GM23338 (cell line): ENCODE data around the gene INPP5D.

ENCODE experiments used
- CREB1 ChIP-seq: fragments of 250-450 bp; sonication (Bioruptor Pico); IDR thresholded peaks from 2 replicates; pipeline ENCODE4 v1.5.0; 2020; ENCODE audit warnings: low read depth, mild to moderate bottlenecking, moderate library complexity
- EZH2phosphoT487 ChIP-seq: fragments of 200-600 bp; sonication (generic); IDR thresholded peaks from one replicate; pipeline ENCODE4 v1.8.1; 2018; ENCODE audit warnings: antibody characterized with exemption; ENCODE audit not compliant: unreplicated experiment
- JUNB ChIP-seq: IDR thresholded peaks from one replicate; pipeline ENCODE4 v1.6.1; 2016; ENCODE audit warnings: antibody characterized with exemption; ENCODE audit not compliant: unreplicated experiment
- POLR2AphosphoS5 ChIP-seq: IDR thresholded peaks from 2 replicates; pipeline ENCODE4 v1.6.1; 2016; ENCODE audit warnings: antibody characterized with exemption, low read depth
- TF ChIP-seq, protein P1 (sequence below), 2 experiments: fragments of 200-600 bp in 1 of 2; sonication (generic) in 1 of 2; conservative IDR thresholded peaks; 2 replicates each; pipeline versions ENCODE4 v1.5.1 to v1.6.1; 2016 to 2017; ENCODE audit warnings: antibody characterized with exemption in 2 of 2, low read depth in 2 of 2, mild to moderate bottlenecking in 2 of 2, moderate library complexity in 1 of 2
- TF ChIP-seq, protein P2 (sequence below): IDR thresholded peaks from one replicate; pipeline ENCODE4 v1.6.1; 2018; ENCODE audit warnings: antibody characterized with exemption; ENCODE audit not compliant: unreplicated experiment
- TF ChIP-seq, protein P3 (sequence below): fragments of 250-450 bp; sonication (Bioruptor Pico); IDR thresholded peaks from 2 replicates; pipeline ENCODE4 v1.5.0; 2020; ENCODE audit warnings: mild to moderate bottlenecking, moderate library complexity

DNA sequence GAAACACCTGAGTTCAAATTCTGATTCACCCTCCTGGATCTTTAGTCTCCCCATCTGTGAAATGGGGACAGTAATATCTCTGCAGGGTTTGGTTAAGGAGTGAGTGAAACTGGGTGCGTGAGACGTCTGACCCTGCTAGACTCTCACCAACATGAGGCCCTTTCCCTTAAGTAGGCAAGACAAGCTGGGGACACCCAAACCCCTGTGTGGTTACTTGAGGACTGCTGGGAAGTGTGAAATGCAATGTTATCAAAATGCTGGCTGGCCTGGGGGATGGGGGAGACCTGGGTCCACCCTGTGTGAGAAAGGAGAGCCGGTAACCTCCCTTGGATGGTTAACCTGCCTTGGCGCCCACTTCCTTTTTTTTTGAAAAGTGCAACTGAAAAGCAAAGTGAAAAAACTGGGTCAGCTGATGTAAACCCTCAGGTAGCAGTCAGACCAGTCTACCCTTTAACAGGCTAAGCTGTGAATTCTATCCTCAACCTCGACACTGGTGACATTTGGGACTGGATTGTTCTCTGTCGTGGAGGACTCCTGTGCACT lies 82.3 kb downstream of the INPP5D start:
- TF ChIP-seq CREB1 (CRISPR knock-in tag) (no peak), POLR2AphosphoS5 (no peak), EZH2phosphoT487 (no peak), JUNB (no peak)
- TF ChIP-seq, protein P1, sequence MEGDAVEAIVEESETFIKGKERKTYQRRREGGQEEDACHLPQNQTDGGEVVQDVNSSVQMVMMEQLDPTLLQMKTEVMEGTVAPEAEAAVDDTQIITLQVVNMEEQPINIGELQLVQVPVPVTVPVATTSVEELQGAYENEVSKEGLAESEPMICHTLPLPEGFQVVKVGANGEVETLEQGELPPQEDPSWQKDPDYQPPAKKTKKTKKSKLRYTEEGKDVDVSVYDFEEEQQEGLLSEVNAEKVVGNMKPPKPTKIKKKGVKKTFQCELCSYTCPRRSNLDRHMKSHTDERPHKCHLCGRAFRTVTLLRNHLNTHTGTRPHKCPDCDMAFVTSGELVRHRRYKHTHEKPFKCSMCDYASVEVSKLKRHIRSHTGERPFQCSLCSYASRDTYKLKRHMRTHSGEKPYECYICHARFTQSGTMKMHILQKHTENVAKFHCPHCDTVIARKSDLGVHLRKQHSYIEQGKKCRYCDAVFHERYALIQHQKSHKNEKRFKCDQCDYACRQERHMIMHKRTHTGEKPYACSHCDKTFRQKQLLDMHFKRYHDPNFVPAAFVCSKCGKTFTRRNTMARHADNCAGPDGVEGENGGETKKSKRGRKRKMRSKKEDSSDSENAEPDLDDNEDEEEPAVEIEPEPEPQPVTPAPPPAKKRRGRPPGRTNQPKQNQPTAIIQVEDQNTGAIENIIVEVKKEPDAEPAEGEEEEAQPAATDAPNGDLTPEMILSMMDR (conservative IDR thresholded peaks at IDR 0.05; ENCODE audit: low read depth in 2 of 2): peak in 1 of 2 experiments; percentile 12; a peak in 1 of 4 replicates
- TF ChIP-seq, protein P2, sequence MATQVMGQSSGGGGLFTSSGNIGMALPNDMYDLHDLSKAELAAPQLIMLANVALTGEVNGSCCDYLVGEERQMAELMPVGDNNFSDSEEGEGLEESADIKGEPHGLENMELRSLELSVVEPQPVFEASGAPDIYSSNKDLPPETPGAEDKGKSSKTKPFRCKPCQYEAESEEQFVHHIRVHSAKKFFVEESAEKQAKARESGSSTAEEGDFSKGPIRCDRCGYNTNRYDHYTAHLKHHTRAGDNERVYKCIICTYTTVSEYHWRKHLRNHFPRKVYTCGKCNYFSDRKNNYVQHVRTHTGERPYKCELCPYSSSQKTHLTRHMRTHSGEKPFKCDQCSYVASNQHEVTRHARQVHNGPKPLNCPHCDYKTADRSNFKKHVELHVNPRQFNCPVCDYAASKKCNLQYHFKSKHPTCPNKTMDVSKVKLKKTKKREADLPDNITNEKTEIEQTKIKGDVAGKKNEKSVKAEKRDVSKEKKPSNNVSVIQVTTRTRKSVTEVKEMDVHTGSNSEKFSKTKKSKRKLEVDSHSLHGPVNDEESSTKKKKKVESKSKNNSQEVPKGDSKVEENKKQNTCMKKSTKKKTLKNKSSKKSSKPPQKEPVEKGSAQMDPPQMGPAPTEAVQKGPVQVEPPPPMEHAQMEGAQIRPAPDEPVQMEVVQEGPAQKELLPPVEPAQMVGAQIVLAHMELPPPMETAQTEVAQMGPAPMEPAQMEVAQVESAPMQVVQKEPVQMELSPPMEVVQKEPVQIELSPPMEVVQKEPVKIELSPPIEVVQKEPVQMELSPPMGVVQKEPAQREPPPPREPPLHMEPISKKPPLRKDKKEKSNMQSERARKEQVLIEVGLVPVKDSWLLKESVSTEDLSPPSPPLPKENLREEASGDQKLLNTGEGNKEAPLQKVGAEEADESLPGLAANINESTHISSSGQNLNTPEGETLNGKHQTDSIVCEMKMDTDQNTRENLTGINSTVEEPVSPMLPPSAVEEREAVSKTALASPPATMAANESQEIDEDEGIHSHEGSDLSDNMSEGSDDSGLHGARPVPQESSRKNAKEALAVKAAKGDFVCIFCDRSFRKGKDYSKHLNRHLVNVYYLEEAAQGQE: no peak
- TF ChIP-seq, protein P3, sequence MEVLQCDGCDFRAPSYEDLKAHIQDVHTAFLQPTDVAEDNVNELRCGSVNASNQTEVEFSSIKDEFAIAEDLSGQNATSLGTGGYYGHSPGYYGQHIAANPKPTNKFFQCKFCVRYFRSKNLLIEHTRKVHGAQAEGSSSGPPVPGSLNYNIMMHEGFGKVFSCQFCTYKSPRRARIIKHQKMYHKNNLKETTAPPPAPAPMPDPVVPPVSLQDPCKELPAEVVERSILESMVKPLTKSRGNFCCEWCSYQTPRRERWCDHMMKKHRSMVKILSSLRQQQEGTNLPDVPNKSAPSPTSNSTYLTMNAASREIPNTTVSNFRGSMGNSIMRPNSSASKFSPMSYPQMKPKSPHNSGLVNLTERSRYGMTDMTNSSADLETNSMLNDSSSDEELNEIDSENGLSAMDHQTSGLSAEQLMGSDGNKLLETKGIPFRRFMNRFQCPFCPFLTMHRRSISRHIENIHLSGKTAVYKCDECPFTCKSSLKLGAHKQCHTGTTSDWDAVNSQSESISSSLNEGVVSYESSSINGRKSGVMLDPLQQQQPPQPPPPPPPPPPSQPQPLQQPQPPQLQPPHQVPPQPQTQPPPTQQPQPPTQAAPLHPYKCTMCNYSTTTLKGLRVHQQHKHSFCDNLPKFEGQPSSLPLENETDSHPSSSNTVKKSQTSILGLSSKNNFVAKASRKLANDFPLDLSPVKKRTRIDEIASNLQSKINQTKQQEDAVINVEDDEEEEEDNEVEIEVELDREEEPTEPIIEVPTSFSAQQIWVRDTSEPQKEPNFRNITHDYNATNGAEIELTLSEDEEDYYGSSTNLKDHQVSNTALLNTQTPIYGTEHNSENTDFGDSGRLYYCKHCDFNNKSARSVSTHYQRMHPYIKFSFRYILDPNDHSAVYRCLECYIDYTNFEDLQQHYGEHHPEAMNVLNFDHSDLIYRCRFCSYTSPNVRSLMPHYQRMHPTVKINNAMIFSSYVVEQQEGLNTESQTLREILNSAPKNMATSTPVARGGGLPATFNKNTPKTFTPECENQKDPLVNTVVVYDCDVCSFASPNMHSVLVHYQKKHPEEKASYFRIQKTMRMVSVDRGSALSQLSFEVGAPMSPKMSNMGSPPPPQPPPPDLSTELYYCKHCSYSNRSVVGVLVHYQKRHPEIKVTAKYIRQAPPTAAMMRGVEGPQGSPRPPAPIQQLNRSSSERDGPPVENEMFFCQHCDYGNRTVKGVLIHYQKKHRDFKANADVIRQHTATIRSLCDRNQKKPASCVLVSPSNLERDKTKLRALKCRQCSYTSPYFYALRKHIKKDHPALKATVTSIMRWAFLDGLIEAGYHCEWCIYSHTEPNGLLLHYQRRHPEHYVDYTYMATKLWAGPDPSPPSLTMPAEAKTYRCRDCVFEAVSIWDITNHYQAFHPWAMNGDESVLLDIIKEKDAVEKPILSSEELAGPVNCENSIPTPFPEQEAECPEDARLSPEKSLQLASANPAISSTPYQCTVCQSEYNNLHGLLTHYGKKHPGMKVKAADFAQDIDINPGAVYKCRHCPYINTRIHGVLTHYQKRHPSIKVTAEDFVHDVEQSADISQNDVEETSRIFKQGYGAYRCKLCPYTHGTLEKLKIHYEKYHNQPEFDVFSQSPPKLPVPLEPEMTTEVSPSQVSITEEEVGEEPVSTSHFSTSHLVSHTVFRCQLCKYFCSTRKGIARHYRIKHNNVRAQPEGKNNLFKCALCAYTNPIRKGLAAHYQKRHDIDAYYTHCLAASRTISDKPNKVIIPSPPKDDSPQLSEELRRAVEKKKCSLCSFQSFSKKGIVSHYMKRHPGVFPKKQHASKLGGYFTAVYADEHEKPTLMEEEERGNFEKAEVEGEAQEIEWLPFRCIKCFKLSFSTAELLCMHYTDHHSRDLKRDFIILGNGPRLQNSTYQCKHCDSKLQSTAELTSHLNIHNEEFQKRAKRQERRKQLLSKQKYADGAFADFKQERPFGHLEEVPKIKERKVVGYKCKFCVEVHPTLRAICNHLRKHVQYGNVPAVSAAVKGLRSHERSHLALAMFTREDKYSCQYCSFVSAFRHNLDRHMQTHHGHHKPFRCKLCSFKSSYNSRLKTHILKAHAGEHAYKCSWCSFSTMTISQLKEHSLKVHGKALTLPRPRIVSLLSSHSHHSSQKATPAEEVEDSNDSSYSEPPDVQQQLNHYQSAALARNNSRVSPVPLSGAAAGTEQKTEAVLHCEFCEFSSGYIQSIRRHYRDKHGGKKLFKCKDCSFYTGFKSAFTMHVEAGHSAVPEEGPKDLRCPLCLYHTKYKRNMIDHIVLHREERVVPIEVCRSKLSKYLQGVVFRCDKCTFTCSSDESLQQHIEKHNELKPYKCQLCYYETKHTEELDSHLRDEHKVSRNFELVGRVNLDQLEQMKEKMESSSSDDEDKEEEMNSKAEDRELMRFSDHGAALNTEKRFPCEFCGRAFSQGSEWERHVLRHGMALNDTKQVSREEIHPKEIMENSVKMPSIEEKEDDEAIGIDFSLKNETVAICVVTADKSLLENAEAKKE: no peak
